Endothelial cell of umbilical vein (primary cell): ENCODE data around the gene HCST. TPM values are rescaled to one million over a fixed set of nuclear protein-coding genes. Genes with fewer than 3 reads are reported as not detected.

Experiments used
- BruUV-seq: library from RNA; stranded (reverse); fragments of 400-500 nt; replicated peaks from 2 replicates; lab custom pipeline; 2021; lab: Mats Ljungman, UMichigan
- CTCF ChIA-PET: fragments of 300-600, 350-600 bp; sonication (Branson Sonifier 250); formaldehyde crosslinking; loops from one replicate; lab custom pipeline; 2021; ENCODE audit warnings: antibody characterized with exemption, inconsistent platforms; lab: Charles Lee
- POLR2A ChIA-PET: fragments of 300-600, 350-600 bp; sonication (Branson Sonifier 250); formaldehyde crosslinking; loops from one replicate; lab custom pipeline; 2021; ENCODE audit warnings: antibody characterized with exemption, inconsistent platforms; lab: Charles Lee
- DNase-seq: peaks from one replicate; pipeline ENCODE4 v3.0.0-alpha.2; 2011; ENCODE audit warnings: low read depth, low spot score
- FAIRE-seq: peaks from 2 replicates; lab custom pipeline; 2011; peaks lifted over from hg19 to GRCh38; lab: Jason Lieb, UNC
- H2AFZ ChIP-seq: 2 replicates; pipeline ENCODE4 v1.6.0; 2012; ENCODE audit warnings: low read depth, low read length, control low read depth, inconsistent platforms
- H3K27ac ChIP-seq: 2 replicates; pipeline ENCODE4 v1.5.1; 2011; ENCODE audit warnings: low read depth, mild to moderate bottlenecking, control low read depth, low read length, moderate library complexity; ENCODE audit not compliant: insufficient read depth
- H3K27me3 ChIP-seq, 2 experiments: 2 replicates each; pipeline versions ENCODE4 v1.6.0 to v1.6.1; 2011; ENCODE audit warnings: low read length in 2 of 2, mixed read lengths in 1 of 2; ENCODE audit not compliant: control insufficient read depth in 2 of 2, insufficient read depth in 2 of 2
- H3K36me3 ChIP-seq, 2 experiments: 2 replicates in 1 of 2; 3 replicates in 1 of 2; pipeline ENCODE4 v1.5.1; 2011; ENCODE audit warnings: low read length in 2 of 2, mild to moderate bottlenecking in 1 of 2, moderate library complexity in 1 of 2; ENCODE audit not compliant: control insufficient read depth in 2 of 2, insufficient read depth in 2 of 2; ENCODE audit errors: extremely low read depth in 1 of 2
- H3K4me1 ChIP-seq: 3 replicates; pipeline ENCODE4 v1.5.1; 2011; ENCODE audit warnings: mild to moderate bottlenecking, low read length; ENCODE audit not compliant: control insufficient read depth, insufficient read depth; ENCODE audit errors: extremely low read depth
- H3K4me2 ChIP-seq: 2 replicates; pipeline ENCODE4 v1.6.1; 2011; ENCODE audit warnings: low read length, control low read depth, mixed read lengths; ENCODE audit not compliant: insufficient read depth
- H3K4me3 ChIP-seq, 3 experiments: fragments of 200-600 bp in 1 of 3; sonication (generic), shearing (Covaris generic) in 1 of 3; replicated peaks in 1 of 3; 2 replicates each; pipeline ENCODE4 v1.5.1; 2011 to 2016; ENCODE audit warnings: control low read depth in 3 of 3, low read length in 3 of 3, mild to moderate bottlenecking in 2 of 3, inconsistent platforms in 1 of 3, low read depth in 1 of 3, moderate library complexity in 1 of 3; ENCODE audit not compliant: insufficient read depth in 1 of 3
- H3K79me2 ChIP-seq: 2 replicates; pipeline ENCODE4 v1.6.0; 2012; ENCODE audit warnings: low read length, inconsistent platforms; ENCODE audit not compliant: control insufficient read depth, insufficient read depth
- H3K9ac ChIP-seq: replicated peaks from 2 replicates; pipeline ENCODE3; 2011; ENCODE audit warnings: low read length, control low read depth; ENCODE audit not compliant: insufficient read depth; ENCODE audit errors: extremely low read depth
- H3K9me1 ChIP-seq: replicated peaks from 3 replicates; pipeline ENCODE4 v1.6.0; 2011; ENCODE audit warnings: mild to moderate bottlenecking, low read length; ENCODE audit not compliant: control insufficient read depth, insufficient read depth; ENCODE audit errors: extremely low read depth
- H3K9me3 ChIP-seq: replicated peaks from 2 replicates; pipeline ENCODE4 v1.5.1; 2012; ENCODE audit warnings: low read length, inconsistent platforms; ENCODE audit not compliant: control insufficient read depth, insufficient read depth
- H4K20me1 ChIP-seq: replicated peaks from 2 replicates; pipeline ENCODE3; 2011; ENCODE audit warnings: mild to moderate bottlenecking, low read length; ENCODE audit not compliant: control insufficient read depth, insufficient read depth; ENCODE audit errors: extremely low read depth
- CTCF ChIP-seq, 2 donors: IDR thresholded peaks; 1 replicate in 1 of 2; 2 replicates in 1 of 2; pipeline ENCODE4 v1.5.1; 2011; ENCODE audit warnings: low read length in 2 of 2, mild to moderate bottlenecking in 2 of 2, moderate library complexity in 2 of 2, control low read depth in 1 of 2, inconsistent platforms in 1 of 2, low read depth in 1 of 2; ENCODE audit not compliant: insufficient read depth in 1 of 2; ENCODE audit errors: extremely low read depth in 1 of 2
- EZH2 ChIP-seq: IDR thresholded peaks from 2 replicates; pipeline ENCODE4 v1.6.1; 2012; ENCODE audit warnings: borderline replicate concordance, low read depth, mild to moderate bottlenecking, moderate library complexity, low read length, inconsistent platforms; ENCODE audit not compliant: severe bottlenecking
- FOS ChIP-seq: IDR thresholded peaks from 2 replicates; pipeline ENCODE4 v1.6.1; 2011; ENCODE audit warnings: mild to moderate bottlenecking, low read length, moderate library complexity, borderline replicate concordance; ENCODE audit not compliant: insufficient read depth
- GATA2 ChIP-seq: IDR thresholded peaks from 2 replicates; pipeline ENCODE4 v1.7.0; 2011; ENCODE audit warnings: low read depth, mild to moderate bottlenecking, moderate library complexity, mixed read lengths, low read length; ENCODE audit not compliant: insufficient read length, insufficient read depth
- JUN ChIP-seq: IDR thresholded peaks from 2 replicates; pipeline ENCODE4 v1.6.1; 2011; ENCODE audit warnings: borderline replicate concordance, low read depth; ENCODE audit not compliant: insufficient read length, insufficient read depth
- MYC ChIP-seq: IDR thresholded peaks from one replicate; pipeline ENCODE4 v1.6.1; 2011; ENCODE audit warnings: mild to moderate bottlenecking, low read depth, low read length
- POLR2A ChIP-seq: IDR thresholded peaks from 2 replicates; pipeline ENCODE4 v1.6.1; 2012; ENCODE audit warnings: low read depth, mild to moderate bottlenecking, control low read depth, low read length
- POLR2AphosphoS5 ChIP-seq: IDR thresholded peaks from 2 replicates; pipeline ENCODE4 v1.6.1; 2012; ENCODE audit warnings: low read depth, mild to moderate bottlenecking, control low read depth, low read length, moderate library complexity; ENCODE audit not compliant: insufficient read depth
- dilution Hi-C: fragments of 300-500 bp; cut with MboI; formaldehyde crosslinking; loops from one replicate; pipeline ENCODE4 v1.15.0; 2019; ENCODE audit warnings: low sequenced_read_pairs; ENCODE audit not compliant: extremely low pct_ligation_motif_present
- intact Hi-C: fragments of 100-400 bp; cut with micrococcal nuclease; formaldehyde crosslinking; loops from one replicate; pipeline ENCODE4 v1.10.0; 2022
- polyA plus RNA-seq, 4 experiments: library from polyadenylated mRNA; depleted of rRNA in 3 of 4; stranded (reverse) in 3 of 4; unstranded in 1 of 4; fragments of >200 nt; gene quantifications; 2 replicates each; pipeline versions ENCODE4 v1.2.1 to v1.2.3, GENCODE V29; 2011 to 2012; ENCODE audit warnings: missing spikeins in 1 of 4
- total RNA-seq: library from RNA; stranded (reverse); gene quantifications from 2 replicates; pipeline ENCODE4 v1.2.3, GENCODE V29; 2021
- TF ChIP-seq, protein P1 (sequence below): IDR thresholded peaks from 2 replicates; pipeline ENCODE4 v1.6.1; 2011; ENCODE audit not compliant: insufficient read depth, insufficient read length

Gene HCST
- total and polyA plus RNA-seq, 2 donors (not counting 3 experiments of a cell fraction or from before 2014, with no cell fraction given) = not detected

DNA sequence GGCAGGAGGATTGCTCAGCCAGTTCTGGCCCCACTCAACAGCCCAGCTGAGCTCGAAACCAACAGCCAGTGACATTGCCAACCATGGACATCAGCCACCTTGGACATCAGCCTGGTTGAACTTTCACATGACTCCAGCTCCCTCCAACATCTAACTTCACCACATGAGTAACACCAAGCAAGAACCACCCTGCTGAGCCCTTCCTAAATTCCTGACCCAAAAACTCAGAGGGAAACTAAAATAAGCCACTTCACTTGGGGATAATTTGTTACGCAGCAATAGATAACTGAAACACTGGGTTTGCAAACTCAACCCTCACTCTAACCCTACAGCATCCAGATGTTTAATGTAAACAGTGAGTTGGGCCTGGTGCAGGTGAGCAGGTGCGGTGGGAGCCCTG is 23.2 kb downstream of the HCST start:
- Histone ChIP-seq H3K4me3 (no peak overlapping the region), H3K36me3 (no peaks in the 10 kb centered on the region), H3K9me3 (no peaks in the 10 kb centered on the region), H3K79me2 (no peaks in the 10 kb centered on the region), H3K27me3 (peaks cover 0 to 2% of the 10 kb centered on the region in 2 experiments), H4K20me1 (no peaks in the 10 kb centered on the region), H2AFZ (no peak overlapping the region), H3K27ac (no peak overlapping the region), H3K9me1 (no peaks in the 10 kb centered on the region), H3K4me2 (no peak overlapping the region), H3K4me1 (no peaks in the 10 kb centered on the region), H3K9ac (no peak overlapping the region)
- FAIRE-seq = no peak
- intact Hi-C loops (no loop called here), dilution Hi-C loops (no loop called here)
- TF ChIP-seq MYC (no peak), EZH2 (no peak), POLR2A (no peak), GATA2 (no peak), JUN (no peak), CTCF (IDR thresholded peaks at IDR 0.05; ENCODE audit: extremely low read depth in 1 of 2, insufficient read depth in 1 of 2, low read depth in 1 of 2, low read length in 2 of 2) (no peak), POLR2AphosphoS5 (no peak), FOS (no peak)
- TF ChIP-seq, protein P1, sequence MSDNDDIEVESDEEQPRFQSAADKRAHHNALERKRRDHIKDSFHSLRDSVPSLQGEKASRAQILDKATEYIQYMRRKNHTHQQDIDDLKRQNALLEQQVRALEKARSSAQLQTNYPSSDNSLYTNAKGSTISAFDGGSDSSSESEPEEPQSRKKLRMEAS = no peak
- no TSS peak for BruUV-seq
- ChIA-PET CTCF (no interaction called here), POLR2A (no interaction called here)
- no peak for DNase-seq
